HG02678 (cell line): Measurements from ENCODE around the gene VEGFC.

Source experiments
- ATAC-seq: cut with Tn5 transposase; IDR thresholded peaks from one replicate; pipeline ENCODE4 v1.9.1; 2021; ENCODE audit warnings: mild to moderate bottlenecking, moderate library complexity; ENCODE audit not compliant: unreplicated experiment

VEGFC gene, protein sequence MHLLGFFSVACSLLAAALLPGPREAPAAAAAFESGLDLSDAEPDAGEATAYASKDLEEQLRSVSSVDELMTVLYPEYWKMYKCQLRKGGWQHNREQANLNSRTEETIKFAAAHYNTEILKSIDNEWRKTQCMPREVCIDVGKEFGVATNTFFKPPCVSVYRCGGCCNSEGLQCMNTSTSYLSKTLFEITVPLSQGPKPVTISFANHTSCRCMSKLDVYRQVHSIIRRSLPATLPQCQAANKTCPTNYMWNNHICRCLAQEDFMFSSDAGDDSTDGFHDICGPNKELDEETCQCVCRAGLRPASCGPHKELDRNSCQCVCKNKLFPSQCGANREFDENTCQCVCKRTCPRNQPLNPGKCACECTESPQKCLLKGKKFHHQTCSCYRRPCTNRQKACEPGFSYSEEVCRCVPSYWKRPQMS

DNA sequence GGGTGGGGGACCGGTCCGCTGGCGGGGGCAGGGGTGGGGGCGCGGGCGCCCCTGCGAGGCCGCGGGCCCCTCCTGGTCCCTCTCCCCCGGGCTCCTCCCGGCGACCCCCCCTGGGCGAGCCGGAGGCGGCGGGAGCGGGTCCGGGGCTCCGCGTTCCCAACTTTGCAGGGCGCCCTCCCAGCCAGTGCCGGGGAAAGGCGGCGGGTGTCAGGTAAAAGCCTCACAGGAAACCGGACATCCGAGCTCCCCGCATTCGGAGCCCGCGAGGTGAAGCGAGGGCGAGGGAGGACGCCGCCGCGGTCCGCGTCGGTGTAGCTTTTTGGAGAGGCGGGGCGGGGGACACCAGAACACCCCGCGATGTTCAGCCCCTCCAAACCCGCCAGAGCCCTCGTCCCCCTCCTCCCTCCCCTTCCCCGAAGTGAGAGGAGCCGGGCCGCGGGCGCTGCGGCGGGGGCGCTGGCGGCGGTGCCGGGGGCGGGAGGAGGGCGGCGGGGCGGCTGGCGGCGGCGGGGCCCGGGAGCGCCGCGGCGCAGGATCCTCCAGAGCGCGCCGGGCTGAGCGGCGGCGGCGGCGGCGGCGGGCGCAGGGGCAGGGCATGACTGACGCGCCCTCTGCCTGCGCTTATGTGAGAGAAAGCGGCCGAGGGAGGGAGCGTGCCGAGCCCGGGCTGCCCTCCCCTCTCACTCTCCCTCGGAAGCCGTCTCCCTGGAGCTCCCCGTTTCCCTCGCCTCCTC lies at the start of gene VEGFC:
VEGFC (minus strand) TSS at position 597 of the 734 bp plus-strand sequence. CDS start 611 bp downstream, outside the sequence.
- ATAC-seq, result peak; percentile 88

DNA sequence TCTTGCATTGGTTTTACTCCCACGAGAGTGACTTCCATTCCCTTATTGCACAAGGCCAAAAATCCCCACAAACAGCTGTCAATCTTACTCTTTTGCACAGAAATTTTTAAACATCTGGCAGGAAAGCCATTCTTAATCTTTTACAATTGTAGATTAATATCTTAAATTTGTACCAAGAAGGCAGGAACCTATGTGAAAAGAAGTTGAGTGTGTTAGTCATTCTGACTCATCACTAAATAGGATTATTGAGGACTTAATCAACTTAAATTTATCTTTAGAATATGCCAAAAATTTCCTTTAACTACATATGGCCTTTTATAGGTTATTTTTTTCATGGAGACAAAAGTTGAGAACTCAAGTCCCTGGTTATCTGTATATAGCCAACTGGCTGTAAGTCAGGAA lies 49.0 kb upstream of the VEGFC start:
- ATAC-seq, result no peak

DNA sequence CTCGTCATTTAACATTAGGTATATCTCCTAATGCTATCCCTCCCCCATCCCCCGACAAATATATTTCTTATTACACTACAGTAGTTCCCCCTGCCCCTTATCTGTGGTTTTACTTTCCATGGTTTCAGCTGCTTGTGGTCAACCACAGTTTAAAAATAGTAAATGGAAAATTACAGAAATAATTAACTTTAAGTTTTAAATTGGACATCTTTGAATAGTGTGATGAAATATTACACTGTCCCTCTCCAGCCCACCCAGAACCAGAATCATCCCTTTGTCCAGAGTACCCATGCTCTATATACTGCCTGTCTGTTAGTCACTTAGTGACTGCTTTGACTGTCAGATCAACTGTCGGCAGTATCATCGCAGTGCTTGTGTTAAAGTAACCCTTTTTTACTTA lies 47.4 kb upstream of the VEGFC start:
- no peak for ATAC-seq

DNA sequence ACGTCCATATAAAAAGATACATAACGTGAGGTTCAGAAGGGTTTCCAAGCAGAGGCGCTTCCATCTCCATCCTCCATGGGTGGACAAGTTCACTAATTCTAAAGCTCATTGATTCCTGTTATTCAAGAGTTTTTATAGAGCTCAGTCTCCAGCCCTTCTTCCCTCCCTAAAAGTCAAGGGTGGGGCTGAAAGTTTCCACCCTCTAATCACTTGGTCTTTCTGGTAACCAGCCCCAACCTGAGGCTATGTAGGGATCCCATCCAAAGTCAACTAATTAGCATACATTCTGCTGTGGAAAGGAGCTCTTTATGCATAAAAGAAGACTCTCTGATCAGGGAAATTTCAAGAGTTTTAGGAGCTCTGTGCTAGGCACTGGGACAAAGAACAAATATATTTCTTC lies 46.9 kb upstream of the VEGFC start:
- no peak for ATAC-seq

DNA sequence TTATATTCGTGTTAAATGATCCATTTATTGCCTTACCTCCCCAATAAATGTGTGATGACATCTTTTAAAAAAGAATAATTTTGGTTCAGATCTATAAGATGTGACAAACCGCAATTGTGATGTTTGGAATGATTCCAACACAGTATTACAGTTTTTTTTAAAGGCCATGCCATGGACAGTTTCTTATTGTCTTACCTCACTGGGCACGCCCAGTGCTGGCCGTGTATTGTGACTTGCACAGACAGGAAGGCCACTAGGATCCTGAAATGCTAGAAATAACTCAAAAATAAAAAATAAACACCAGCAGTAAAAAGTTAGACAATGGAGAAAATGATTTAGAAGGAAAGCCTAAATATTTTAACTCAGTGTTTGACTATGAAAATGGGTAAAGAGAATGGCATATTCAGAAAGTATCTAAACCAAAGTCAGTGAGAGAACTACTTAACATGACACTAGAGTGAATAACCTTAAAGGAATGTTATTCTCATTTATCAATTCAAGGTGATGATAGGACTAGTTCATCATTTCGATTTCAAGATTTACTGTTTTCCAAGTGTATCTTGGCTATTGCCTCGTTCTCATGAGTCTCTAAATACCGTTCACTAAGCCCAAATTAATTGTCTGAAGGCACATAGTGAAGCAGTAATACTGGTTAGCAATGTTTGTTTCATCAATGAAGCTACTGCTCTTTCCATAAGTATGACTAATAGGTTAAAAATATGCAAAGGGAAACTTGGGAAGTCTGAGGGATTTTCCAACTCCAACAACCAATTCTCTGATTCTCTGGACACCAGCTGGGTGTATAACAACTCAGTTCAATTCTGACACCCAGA lies 46.1 kb upstream of the VEGFC start:
- no peak for ATAC-seq

DNA sequence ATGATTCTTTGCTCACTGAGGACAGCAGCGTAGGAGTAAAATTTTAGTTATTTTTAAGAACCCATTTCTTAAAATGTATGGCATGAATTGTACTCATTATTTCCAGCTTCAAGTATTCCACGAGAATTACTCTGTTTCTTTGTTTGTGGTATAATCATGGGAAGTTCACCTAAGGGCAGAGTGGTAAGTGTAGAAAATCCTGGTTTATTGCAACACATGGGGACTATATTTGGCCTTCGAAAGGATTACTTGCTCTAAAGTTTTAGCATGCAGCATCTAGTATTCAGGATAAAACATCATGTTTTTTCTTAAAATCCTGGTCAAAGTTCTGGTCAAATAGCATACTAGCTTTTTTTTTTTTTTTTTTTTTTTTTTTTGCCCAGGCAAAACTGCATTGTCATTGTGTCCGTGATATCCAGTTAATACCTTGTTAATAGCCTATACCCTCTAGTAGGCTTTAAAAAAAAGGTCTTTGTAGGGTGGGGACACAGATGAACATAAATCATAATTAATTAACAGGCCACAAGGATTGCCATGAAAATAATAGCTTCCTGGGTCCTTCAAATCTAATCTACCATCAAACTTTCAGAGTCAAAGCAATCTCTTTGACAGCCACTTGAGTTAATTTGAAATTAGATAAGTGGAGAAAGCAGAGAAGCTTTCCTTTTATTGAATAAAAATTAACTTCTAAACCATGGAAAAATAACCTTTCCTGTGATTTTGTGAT lies 44.6 kb upstream of the VEGFC start:
- ATAC-seq, result no peak

DNA sequence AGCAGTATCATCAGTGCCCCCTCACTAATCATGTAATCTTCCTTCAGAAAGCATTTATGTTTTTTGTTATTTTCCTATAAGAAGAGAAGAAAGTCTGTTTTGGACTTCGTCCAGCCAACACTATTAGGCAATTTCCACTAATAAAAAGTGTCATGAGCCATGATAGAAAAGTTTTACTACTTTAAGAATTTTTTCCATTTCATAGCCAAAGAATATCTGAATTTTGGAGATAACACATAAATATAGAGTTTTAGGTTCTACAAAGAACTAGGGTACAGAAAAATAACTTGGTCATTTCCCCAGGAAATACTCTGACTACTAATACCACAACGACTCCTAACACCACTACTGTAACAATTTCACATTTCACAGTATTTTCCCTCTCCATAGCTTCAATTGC lies 41.8 kb upstream of the VEGFC start:
- ATAC-seq, result no peak

DNA sequence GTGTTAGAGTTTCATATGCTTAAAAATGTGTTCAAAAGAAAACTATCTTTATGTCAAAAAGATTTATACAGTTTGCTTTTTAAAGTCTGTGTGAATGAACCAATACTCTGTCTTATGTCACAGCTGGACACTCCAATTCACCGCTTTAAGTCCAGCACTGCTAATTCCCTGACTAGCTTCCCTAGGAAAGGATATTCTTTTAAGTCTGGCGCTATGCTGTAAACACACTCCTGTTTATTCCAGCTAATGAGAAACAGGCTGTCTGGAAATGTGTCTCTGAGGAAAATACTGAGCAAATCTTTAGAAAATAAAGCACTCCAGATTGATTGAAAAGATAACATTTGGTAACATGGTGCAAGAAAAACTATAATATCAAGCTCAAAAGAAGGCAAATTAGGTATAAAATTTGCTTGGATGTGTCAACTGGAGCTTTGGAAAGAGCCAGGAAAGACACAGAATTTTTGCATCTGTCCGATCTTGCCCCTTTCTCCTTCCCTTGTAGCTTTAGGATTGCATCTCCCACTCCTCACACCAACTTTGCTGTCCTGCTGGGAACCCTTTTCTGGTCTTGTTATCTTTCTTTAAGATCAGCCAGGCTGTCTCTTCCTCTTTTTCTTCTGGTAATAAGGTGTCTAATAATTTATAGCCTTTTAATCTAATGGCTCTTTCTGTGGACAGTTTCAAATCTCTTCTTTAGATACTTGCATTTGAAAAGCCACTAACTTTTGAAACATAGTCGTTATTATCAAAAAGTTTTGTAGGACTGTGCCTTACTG lies 40.9 kb upstream of the VEGFC start:
- ATAC-seq, result no peak

DNA sequence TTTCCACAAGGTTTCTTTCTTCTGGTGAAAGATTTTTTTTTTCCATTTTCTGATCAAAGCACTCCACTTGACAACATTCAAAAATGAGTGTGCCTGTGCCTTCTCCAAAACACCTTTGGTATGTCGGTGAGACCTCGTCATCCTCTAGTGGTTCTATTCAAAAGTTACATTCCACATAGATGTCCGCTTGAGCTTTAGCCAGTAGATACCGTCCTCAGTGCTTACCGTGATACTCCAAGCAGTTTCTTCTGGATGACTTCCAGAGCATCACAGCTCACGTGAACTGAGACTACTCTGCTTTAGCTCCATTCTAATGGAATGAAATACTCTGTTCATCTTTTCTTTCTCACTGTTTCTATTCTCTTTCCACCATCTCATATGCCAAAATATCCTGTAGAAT lies 38.2 kb upstream of the VEGFC start:
- ATAC-seq, result no peak

DNA sequence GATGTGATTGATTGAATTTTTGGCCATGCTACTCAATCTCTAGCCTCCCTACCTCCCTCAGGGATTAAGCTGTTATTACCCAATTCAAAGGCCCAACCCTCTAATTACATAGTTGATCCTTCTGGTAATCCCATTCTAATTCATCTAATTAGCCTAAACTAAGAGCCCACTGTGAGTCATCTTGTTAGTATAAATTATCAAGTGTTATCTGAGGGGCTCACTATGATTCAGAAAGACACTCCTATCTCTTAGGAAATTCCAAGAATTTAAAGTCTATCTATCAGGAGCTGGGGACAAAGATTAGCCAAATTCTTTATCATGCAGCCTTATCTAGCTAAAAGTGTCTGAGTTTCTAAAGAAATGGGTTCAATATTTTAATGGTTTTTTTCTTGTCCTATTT lies 32.9 kb upstream of the VEGFC start:
- ATAC-seq, result no peak

DNA sequence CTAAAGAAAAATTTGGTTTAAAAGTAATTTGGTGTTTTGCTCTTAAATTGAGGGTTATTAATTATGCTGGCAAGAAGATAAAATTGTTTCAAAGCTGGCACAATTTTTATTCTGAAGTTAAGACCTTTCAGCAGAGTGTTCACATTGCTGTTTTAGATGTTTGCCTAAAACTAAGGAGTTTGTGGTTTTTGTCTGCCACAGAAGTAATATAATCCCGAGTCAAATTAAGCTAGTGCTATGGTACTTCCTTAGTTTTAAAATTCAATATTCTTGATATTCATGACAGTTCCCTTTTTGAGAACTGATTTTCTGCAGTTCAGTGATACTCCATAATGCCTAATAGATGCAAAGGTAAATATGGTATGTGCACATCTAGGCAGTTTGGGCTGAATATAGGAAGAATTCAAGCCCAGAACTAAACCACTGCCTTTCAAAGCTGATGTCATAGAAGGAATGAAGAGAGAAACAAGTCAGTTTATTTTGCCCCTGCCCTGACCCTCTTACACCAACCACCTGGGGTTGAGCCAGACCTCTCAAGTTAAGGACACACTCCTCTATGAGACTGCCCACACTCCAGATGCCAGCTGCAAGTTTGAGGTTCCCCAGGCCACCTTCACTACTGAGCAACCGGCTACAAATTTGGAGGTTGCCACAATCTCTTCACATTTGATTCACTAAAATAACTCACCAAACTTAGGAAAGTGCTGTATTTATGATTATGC lies 32.1 kb upstream of the VEGFC start:
- no peak for ATAC-seq

DNA sequence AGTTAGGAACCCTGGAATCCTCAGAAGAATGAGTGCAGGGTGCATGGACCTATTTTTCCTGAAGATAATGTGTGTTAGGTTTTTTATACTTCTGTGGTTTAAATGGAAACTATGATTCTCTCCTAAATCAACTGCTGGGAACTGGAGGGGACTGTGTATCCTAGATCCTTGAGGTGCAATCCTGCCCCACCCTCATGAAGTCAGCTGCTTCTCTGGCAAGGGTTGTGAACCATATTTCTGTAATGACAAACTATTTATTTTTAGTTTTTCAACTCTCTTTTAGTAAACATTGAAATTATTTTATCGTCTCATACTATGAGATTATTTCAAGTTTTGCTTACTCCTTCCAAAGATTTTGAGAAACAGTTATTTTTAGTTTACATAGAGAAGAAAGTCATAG lies 25.8 kb upstream of the VEGFC start:
- ATAC-seq, result no peak

DNA sequence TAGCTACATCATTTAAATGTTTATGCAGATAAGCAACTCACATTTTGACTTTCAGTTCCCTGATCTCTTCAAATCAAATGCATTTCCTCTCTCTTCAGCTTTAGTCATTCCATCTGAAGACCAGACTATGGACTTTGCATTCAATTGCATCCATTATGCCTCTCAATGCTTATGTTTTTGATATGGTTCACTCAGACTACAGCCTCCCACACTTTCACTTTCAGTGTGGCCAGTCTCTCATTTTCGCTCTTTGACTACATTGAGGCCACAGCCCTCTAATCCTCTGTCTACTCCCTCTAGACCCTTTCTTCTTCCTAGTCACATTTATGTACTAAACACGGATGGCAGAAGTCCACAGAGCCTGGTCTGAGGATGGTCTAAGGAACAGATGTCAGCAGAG lies 24.5 kb upstream of the VEGFC start:
- peak; percentile 71 for ATAC-seq

DNA sequence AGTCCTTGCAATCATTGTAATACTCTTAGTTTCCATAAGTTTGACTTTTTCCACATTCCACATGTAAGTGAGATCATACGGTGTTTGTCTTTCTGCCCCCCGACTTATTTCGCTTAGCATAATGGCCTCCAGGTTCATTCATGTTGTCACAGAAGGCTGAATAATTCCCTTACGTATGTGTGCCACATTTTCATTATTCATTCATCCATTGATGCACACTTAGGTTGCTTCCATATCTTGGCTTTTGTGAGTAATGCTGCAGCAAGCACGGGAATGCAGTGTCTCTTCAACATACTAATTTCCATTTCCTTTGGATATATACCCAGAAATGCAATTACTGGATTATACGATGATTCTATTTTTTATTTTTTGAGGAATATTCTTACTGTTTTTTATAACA lies 22.0 kb upstream of the VEGFC start:
- ATAC-seq, result no peak

DNA sequence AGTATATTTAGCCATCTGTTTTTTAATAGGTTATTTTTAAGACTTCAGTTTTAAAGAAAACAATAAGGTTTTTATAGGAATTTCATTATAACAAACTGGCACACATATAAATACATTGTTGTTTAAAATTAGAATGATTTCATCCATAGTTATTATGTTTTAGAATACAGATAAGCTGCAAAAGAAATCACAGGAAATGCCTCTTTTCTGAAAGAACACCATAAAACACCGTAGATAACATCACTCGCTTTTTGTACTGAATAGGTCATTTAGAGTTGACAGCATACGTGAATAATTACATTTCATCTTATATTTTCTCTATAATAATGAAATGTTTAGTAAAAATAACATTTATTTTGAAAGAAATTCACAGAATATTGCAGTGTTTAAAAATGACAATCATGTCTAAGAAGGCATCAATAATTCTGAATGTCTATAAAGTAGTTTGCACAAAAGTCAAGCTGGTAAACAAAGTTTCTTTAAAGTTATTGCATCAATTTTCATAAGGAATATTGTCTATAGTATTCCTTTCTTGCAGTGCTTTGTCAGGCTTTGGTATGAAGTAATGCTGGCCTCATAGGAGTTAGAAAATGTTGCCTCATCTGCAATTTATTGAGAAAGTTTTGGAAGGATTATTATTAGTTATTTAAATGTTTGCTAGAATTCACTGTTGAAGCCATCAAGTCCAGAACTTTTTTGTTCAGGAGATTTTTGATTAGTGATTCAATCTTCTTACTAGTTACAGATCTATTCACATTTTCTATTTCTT lies 17.9 kb upstream of the VEGFC start:
- no peak for ATAC-seq

DNA sequence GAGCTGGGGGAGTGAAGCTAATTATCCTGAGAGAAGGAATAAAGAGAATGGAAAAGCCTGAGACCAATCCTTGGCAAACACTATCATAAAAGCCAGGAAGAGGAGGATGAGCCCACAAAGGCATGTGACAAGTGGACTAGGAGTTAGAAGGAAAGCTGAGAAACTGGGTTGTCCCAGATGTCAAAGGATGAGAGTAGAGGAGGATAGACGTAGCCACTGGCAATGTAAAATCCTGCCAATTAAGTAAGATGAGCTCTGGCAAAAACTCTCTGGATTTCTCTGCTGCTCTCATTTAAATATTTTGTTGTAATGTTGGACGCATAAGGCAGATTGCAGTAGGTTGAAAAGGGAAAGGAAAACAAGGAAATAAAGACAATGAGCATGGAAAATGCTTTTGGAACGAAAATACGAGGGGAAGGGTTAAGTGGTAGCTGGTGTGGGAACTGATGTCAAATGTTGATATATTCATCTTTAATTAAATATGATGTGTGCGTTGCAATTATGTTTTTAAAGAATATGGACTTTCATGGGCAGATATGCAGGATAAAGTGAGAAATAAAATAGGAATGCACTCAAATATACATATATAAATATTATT lies 14.2 kb upstream of the VEGFC start:
- ATAC-seq, result no peak

DNA sequence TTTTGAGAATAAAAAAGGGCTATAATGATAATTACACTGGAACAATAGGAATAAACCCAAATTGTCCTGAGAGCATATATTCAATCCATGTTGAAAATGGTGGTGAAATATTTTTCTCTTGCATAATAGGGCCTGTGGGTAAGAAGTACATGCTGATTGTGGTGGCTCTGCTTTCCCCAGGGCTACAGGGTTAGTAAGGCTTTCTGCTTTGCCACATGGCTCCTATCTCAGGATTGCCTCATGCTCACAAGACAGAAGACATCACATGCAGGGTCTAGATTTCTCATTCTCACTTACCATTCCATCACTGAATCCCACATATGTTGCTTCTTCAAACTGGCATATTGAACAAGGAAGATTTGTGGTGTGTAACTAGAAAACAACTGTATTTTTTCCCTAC lies 12.4 kb upstream of the VEGFC start:
- no peak for ATAC-seq

DNA sequence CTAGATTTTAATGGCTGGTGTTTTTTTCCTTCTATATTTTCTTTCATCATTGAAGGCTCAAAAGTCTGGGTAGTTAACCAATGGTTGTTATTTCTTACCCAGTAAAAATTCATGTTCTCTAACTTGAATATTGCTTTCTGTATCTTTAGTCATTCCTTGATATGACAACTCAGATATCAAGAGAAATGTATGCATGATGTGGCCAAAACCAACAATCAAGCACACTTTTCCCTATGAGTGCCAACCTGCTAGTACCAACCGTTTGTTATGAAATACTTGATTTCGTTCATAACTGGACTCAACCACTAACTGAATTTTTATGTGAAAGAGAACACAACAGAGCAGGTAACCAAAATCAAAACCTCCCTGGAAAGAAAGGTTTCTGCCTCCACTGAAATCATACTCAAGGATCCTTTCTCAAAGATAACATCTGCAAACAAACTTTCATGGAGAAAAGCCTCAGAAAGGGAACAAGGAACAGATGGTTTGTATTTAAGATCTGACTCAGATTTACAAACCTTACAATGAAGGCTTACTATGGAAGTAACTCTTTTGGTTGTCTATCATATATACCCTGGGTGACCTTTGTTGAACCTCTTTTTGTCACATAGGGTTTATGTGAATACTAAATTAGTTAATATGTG lies 8.3 kb upstream of the VEGFC start:
- no peak for ATAC-seq
